IMR-90 (cell line): ENCODE measurements around the gene KCTD2. TPM values are rescaled to one million over a fixed set of nuclear protein-coding genes. Genes with fewer than 3 reads are reported as not detected.

Experiments
- ATAC-seq: fragments of 200-7000 bp; cut with Tn5 transposase; 2 replicates; pipeline ENCODE4 v1.9.1; 2020; ENCODE audit warnings: low read depth, mild to moderate bottlenecking, moderate library complexity
- BruUV-seq: library from RNA; stranded (reverse); fragments of 400-500 nt; replicated peaks from 2 replicates; lab custom pipeline; 2021; lab: Mats Ljungman, UMichigan
- CTCF ChIA-PET: fragments of 300-600 bp; formaldehyde crosslinking; extraction: SDS; loops from one replicate; lab custom pipeline; 2021; ENCODE audit warnings: antibody characterized with exemption; lab: Yijun Ruan, JAX
- POLR2A ChIA-PET: fragments of 300-600 bp; sonication (Branson Sonifier 250); formaldehyde crosslinking; loops from one replicate; lab custom pipeline; 2022; ENCODE audit warnings: antibody characterized with exemption; ENCODE audit not compliant: unreplicated experiment; lab: Charles Lee
- DNase-seq: peaks from one replicate; pipeline ENCODE4 v3.0.0; 2013
- H2AFZ ChIP-seq: replicated peaks from 2 replicates; pipeline ENCODE3; 2013; ENCODE audit warnings: low read length, mild to moderate bottlenecking; ENCODE audit not compliant: poor library complexity
- H2AK5ac ChIP-seq: 2 replicates; pipeline ENCODE4 v1.6.1; 2013; ENCODE audit warnings: low read depth, low read length, inconsistent platforms
- H2AK9ac ChIP-seq: replicated peaks from 2 replicates; pipeline ENCODE3; 2013; ENCODE audit warnings: mild to moderate bottlenecking, low read depth, low read length, moderate library complexity; ENCODE audit not compliant: poor library complexity
- H2BK120ac ChIP-seq: 2 replicates; pipeline ENCODE4 v1.6.1; 2013; ENCODE audit warnings: low read depth, low read length, inconsistent platforms
- H2BK15ac ChIP-seq: 3 replicates; pipeline ENCODE4 v1.6.1; 2013; ENCODE audit warnings: low read depth, low read length, inconsistent platforms
- H2BK20ac ChIP-seq: 2 replicates; pipeline ENCODE4 v1.6.1; 2013; ENCODE audit warnings: low read depth, mild to moderate bottlenecking, inconsistent platforms, low read length, moderate library complexity
- H2BK5ac ChIP-seq: 2 replicates; pipeline ENCODE4 v1.6.1; 2013; ENCODE audit warnings: mild to moderate bottlenecking, low read depth, low read length, inconsistent platforms; ENCODE audit not compliant: poor library complexity, severe bottlenecking
- H3K14ac ChIP-seq: replicated peaks from 2 replicates; pipeline ENCODE4 v1.6.1; 2013; ENCODE audit warnings: low read depth, low read length, inconsistent platforms
- H3K18ac ChIP-seq: 2 replicates; pipeline ENCODE4 v1.6.1; 2013; ENCODE audit warnings: low read depth, low read length, control low read depth
- H3K23ac ChIP-seq: 2 replicates; pipeline ENCODE4 v1.6.1; 2013; ENCODE audit warnings: low read depth, low read length, inconsistent platforms
- H3K27ac ChIP-seq: 2 replicates; pipeline ENCODE4 v1.5.1; 2013; ENCODE audit warnings: mild to moderate bottlenecking, control low read depth, low read length; ENCODE audit not compliant: insufficient read depth
- H3K27me3 ChIP-seq: 2 replicates; pipeline ENCODE4 v1.6.1; 2013; ENCODE audit warnings: low read length; ENCODE audit not compliant: control insufficient read depth, insufficient read depth
- H3K36me3 ChIP-seq: 2 replicates; pipeline ENCODE4 v1.6.1; 2013; ENCODE audit warnings: low read length, mixed read lengths; ENCODE audit not compliant: control insufficient read depth, insufficient read depth
- H3K4ac ChIP-seq: 2 replicates; pipeline ENCODE4 v1.6.1; 2013; ENCODE audit warnings: low read depth, low read length, inconsistent platforms
- H3K4me1 ChIP-seq: 2 replicates; pipeline ENCODE4 v1.6.1; 2013; ENCODE audit warnings: low read length, mixed read lengths; ENCODE audit not compliant: control insufficient read depth, insufficient read depth
- H3K4me2 ChIP-seq: 2 replicates; pipeline ENCODE4 v1.6.1; 2013; ENCODE audit warnings: low read depth, mild to moderate bottlenecking, control low read depth, low read length, moderate library complexity
- H3K4me3 ChIP-seq: 2 replicates; pipeline ENCODE4 v1.5.1; 2013; ENCODE audit warnings: low read depth, mild to moderate bottlenecking, control low read depth, low read length, moderate library complexity; ENCODE audit not compliant: insufficient read depth
- H3K56ac ChIP-seq: 2 replicates; pipeline ENCODE4 v1.6.1; 2013; ENCODE audit warnings: low read length, inconsistent platforms; ENCODE audit not compliant: insufficient read depth; ENCODE audit errors: extremely low read depth
- H3K79me1 ChIP-seq, 2 experiments: 2 replicates each; pipeline ENCODE4 v1.6.1; 2013; ENCODE audit warnings: low read length in 2 of 2, inconsistent platforms in 1 of 2, low read depth in 1 of 2
- H3K9ac ChIP-seq: 2 replicates; pipeline ENCODE4 v1.6.1; 2013; ENCODE audit warnings: low read depth, low read length, control low read depth
- H3K9me1 ChIP-seq: 2 replicates; pipeline ENCODE4 v1.6.1; 2013; ENCODE audit warnings: low read length, inconsistent platforms; ENCODE audit not compliant: insufficient read depth
- H3K9me3 ChIP-seq: 2 replicates; pipeline ENCODE4 v1.6.1; 2013; ENCODE audit warnings: low read length; ENCODE audit not compliant: control insufficient read depth, insufficient read depth
- H4K20me1 ChIP-seq: 2 replicates; pipeline ENCODE4 v1.6.1; 2013; ENCODE audit warnings: low read length, inconsistent platforms; ENCODE audit not compliant: insufficient read depth
- H4K5ac ChIP-seq: 2 replicates; pipeline ENCODE4 v1.6.1; 2013; ENCODE audit warnings: mild to moderate bottlenecking, low read depth, low read length, control low read depth
- H4K8ac ChIP-seq, 2 experiments: 2 replicates each; pipeline ENCODE4 v1.6.1; 2013; ENCODE audit warnings: low read depth in 2 of 2, low read length in 2 of 2, control low read depth in 1 of 2, inconsistent platforms in 1 of 2
- H4K91ac ChIP-seq: 2 replicates; pipeline ENCODE4 v1.6.1; 2013; ENCODE audit warnings: low read depth, low read length, inconsistent platforms; ENCODE audit not compliant: insufficient read depth
- BHLHE40 ChIP-seq: fragments of 150-350 bp; IDR thresholded peaks from 2 replicates; pipeline ENCODE4 v1.6.1; 2016; ENCODE audit warnings: mild to moderate bottlenecking, low read depth, low read length
- CEBPB ChIP-seq: IDR thresholded peaks from 2 replicates; pipeline ENCODE4 v1.6.1; 2012; ENCODE audit warnings: low read depth, low read length, improper control_type of control experiment
- CHD1 ChIP-seq: IDR thresholded peaks from 2 replicates; pipeline ENCODE4 v1.6.1; 2012; ENCODE audit warnings: low read depth, low read length, improper control_type of control experiment
- CTCF ChIP-seq: conservative IDR thresholded peaks from 2 replicates; pipeline ENCODE4 v1.5.1; 2012; ENCODE audit warnings: mild to moderate bottlenecking, low read depth, low read length, improper control_type of control experiment
- ELK1 ChIP-seq: fragments of 150-350 bp; IDR thresholded peaks from 2 replicates; pipeline ENCODE4 v1.6.1; 2016; ENCODE audit warnings: low read depth, mild to moderate bottlenecking, low read length, moderate library complexity, borderline replicate concordance
- FOS ChIP-seq: fragments of 150-350 bp; IDR thresholded peaks from 2 replicates; pipeline ENCODE4 v1.6.1; 2016; ENCODE audit warnings: low read depth, low read length
- MAZ ChIP-seq: IDR thresholded peaks from 2 replicates; pipeline ENCODE4 v1.6.1; 2012; ENCODE audit warnings: low read depth, mild to moderate bottlenecking, low read length, improper control_type of control experiment, moderate library complexity, borderline replicate concordance
- MXI1 ChIP-seq: IDR thresholded peaks from 2 replicates; pipeline ENCODE4 v1.6.1; 2012; ENCODE audit warnings: low read depth, mild to moderate bottlenecking, low read length, moderate library complexity, borderline replicate concordance
- NFE2L2 ChIP-seq: fragments of 150-350 bp; IDR thresholded peaks from 2 replicates; pipeline ENCODE4 v1.6.1; 2016; ENCODE audit warnings: low read depth, mild to moderate bottlenecking, low read length
- SMC3 ChIP-seq: fragments of 150-350 bp; IDR thresholded peaks from 2 replicates; pipeline ENCODE4 v1.6.1; 2016; ENCODE audit warnings: low read depth, mild to moderate bottlenecking, antibody characterized with exemption, low read length, moderate library complexity
- USF2 ChIP-seq: fragments of 150-350 bp; IDR thresholded peaks from 2 replicates; pipeline ENCODE4 v1.6.1; 2017; ENCODE audit warnings: mild to moderate bottlenecking, antibody characterized with exemption, low read length, low read depth
- WGBS, 2 experiments: methylation state at CpG; one replicate each; pipeline versions ENCODE4 v1.1.5 to v1.1.7; 2013; ENCODE audit warnings: missing lambda C conversion rate in 2 of 2; ENCODE audit not compliant: insufficient read length in 1 of 2; ENCODE audit errors: extremely low coverage in 2 of 2; 5-methylcytosine and 5-hydroxymethylcytosine counted together
- dilution Hi-C: fragments of 300-500 bp; cut with HindIII; formaldehyde crosslinking; loops from one replicate; pipeline ENCODE4 v1.14.3; 2018; ENCODE audit warnings: low sequenced_read_pairs; ENCODE audit not compliant: unreplicated experiment
- in situ Hi-C: fragments of 300-500 bp; cut with MboI; formaldehyde crosslinking; loops from 3 replicates; pipeline ENCODE4 v1.14.3; 2019; ENCODE audit warnings: low sequenced_read_pairs, inconsistent platforms, mixed read lengths
- intact Hi-C: fragments of 100-400 bp; cut with micrococcal nuclease; formaldehyde crosslinking; loops from 2 replicates; pipeline ENCODE4 v1.10.0; 2022
- polyA plus RNA-seq, 3 experiments: library from polyadenylated mRNA; depleted of rRNA; stranded (reverse); fragments of >200 nt; gene quantifications; 2 replicates each; pipeline ENCODE4 v1.2.3, GENCODE V29; 2012; ENCODE audit warnings: low replicate concordance in 1 of 3
- total RNA-seq: library from RNA; depleted of rRNA; stranded (reverse); fragments of >200 nt; gene quantifications from 2 replicates; pipeline ENCODE4 v1.2.3, GENCODE V29; 2012

The KCTD2 gene
- total and polyA plus RNA-seq, 2 of the 4 experiments (the other 2 are of a cell fraction): 9.1 to 18.4 TPM

GRCh38 chr17:75013092-75013559, 33.9 kb upstream of the KCTD2 start (continued):
- TF ChIP-seq USF2: no peak
- no peak for TF ChIP-seq NFE2L2
- TF ChIP-seq BHLHE40: no peak
- TF ChIP-seq MXI1: no peak

- Histone ChIP-seq H3K4me1 (no peaks in the 10 kb centered on the region), H4K20me1 (no peaks in the 10 kb centered on the region), H2BK120ac (no peak overlapping the region), H3K79me1 (peaks cover 3 to 23% of the 10 kb centered on the region in 2 experiments; a peak in 2 of 4 replicates), H3K27ac (no peak overlapping the region), H3K4me3 (no peak overlapping the region), H2BK20ac (no peak overlapping the region), H3K27me3 (no peaks in the 10 kb centered on the region), H3K9ac (no peak overlapping the region), H2BK5ac (no peak overlapping the region), H3K18ac (no peak overlapping the region), H4K91ac (no peak overlapping the region), H3K9me3 (no peaks in the 10 kb centered on the region), H2AFZ (no peak overlapping the region), H4K8ac (no peak overlapping the region), H2AK9ac (no peak overlapping the region), H3K36me3 (peaks cover 31% of the 10 kb centered on the region), H3K56ac (no peak overlapping the region), H3K4me2 (no peak overlapping the region), H2BK15ac (no peak overlapping the region), H3K4ac (no peak overlapping the region), H3K9me1 (no peaks in the 10 kb centered on the region; the same call in 1 of the 2 replicates), H3K23ac (no peak overlapping the region), H4K5ac (no peak overlapping the region), H3K14ac (no peak overlapping the region), H2AK5ac (no peak overlapping the region)
- ChIA-PET POLR2A (no interaction called here), CTCF (interaction anchor here (0.6 kb wide), 1 partner anchor 459 kb away, joined by 3 read pairs; no protein-coding TSS in a partner anchor)
- intact Hi-C loops: no loop called here
- 100% methylated on average over 3 of the region's 5 CpGs; no CpG with 5 or more reads in 1 of the 2 experiments for WGBS, 2 experiments
- dilution Hi-C loops: no loop called here
- in situ Hi-C loops: no loop called here
- no peak for ATAC-seq
- no peak for DNase-seq
- BruUV-seq: no TSS peak
- no peak for TF ChIP-seq CHD1
- TF ChIP-seq MXI1: no peak
- no peak for TF ChIP-seq USF2
- TF ChIP-seq MAZ: no peak
- TF ChIP-seq ELK1: no peak
- no peak for TF ChIP-seq CEBPB
- TF ChIP-seq FOS: no peak
- TF ChIP-seq NFE2L2: no peak
- TF ChIP-seq CTCF: no peak
- TF ChIP-seq SMC3: no peak
These were observed 27.9 kb upstream of the KCTD2 start for GRCh38 chr17:75019146-75019545.
